Measurements from ENCODE around the gene CAPN11. TPM values are rescaled to one million over a fixed set of nuclear protein-coding genes. Genes with fewer than 3 reads are reported as not detected.

The CAPN11 gene
- total and polyA plus RNA-seq, 10 of the 15 experiments (the other 5 are each of a cell fraction or from before 2014, with no cell fraction given) = 0.05 to 0.44 (median 0.31) TPM

- in situ Hi-C loops (cut with MboI) (no loop called here), intact Hi-C loops (cut with micrococcal nuclease; ENCODE audit: unreplicated experiment) (no loop called here)
- Histone ChIP-seq H3K4me2 (ENCODE audit: control insufficient read depth, insufficient read depth) (no peak overlapping the region), H3K9me3 (replicated peaks; ENCODE audit: control insufficient read depth, insufficient read depth, low read length) (no peaks in the 10 kb centered on the region), H3K9ac (ENCODE audit: control insufficient read depth, insufficient read depth, low read length) (no peak overlapping the region), H3K27ac (ENCODE audit: control insufficient read depth, insufficient read depth) (no peak overlapping the region), H3K27me3 (replicated peaks in 1 of 2; ENCODE audit: control insufficient read depth in 2 of 2, insufficient read depth in 2 of 2, low read length in 1 of 2) (no peaks in the 10 kb centered on the region), H3K4me1 (ENCODE audit: control insufficient read depth, insufficient read depth, low read length) (no peaks in the 10 kb centered on the region), H4K20me1 (ENCODE audit: control insufficient read depth, insufficient read depth) (no peaks in the 10 kb centered on the region), H2AFZ (ENCODE audit: control insufficient read depth, low read depth, low read length) (no peak overlapping the region), H3K79me2 (ENCODE audit: control insufficient read depth, insufficient read depth, low read length) (no peaks in the 10 kb centered on the region), H3K4me3 (no peak overlapping the region), H3K36me3 (ENCODE audit: control insufficient read depth in 2 of 2, insufficient read depth in 2 of 2, low read length in 1 of 2) (no peaks in the 10 kb centered on the region; a peak in 1 of 4 replicates)
- ChIA-PET POLR2A (interaction anchor here (0.6 kb wide), 1 partner anchor 364 kb away, joined by 3 read pairs; the partner anchor contains the start of gene VEGFA), CTCF (interaction anchor here (0.7 to 2.9 kb wide), 4 partner anchors 12 to 103 kb away, joined by 3 to 11 read pairs (median 4); no protein-coding TSS in a partner anchor), RAD21 (ENCODE audit: unreplicated experiment) (no interaction called here), SMC1A (ENCODE audit: uncharacterized antibody, unreplicated experiment) (no interaction called here)
- DNase-seq (ENCODE audit: low read depth, low spot score) = no peak
- TF ChIP-seq E4F1 (IDR thresholded peaks at IDR 0.05; ENCODE audit: borderline replicate concordance, partially characterized antibody) (no peak), ESRRA (IDR thresholded peaks at IDR 0.05; ENCODE audit: low read length) (no peak), NFYB (IDR thresholded peaks at IDR 0.05; ENCODE audit: insufficient read depth, low read depth, low read length) (no peak), GATAD2B (conservative IDR thresholded peaks at IDR 0.05; ENCODE audit: low read depth) (no peak), CREB1 (IDR thresholded peaks at IDR 0.05; ENCODE audit: low read depth) (no peak), CHD1 (IDR thresholded peaks at IDR 0.05; ENCODE audit: low read depth, low read length) (no peak)
- BruUV-seq (replicated peaks) = no TSS peak
- ATAC-seq = no peak; the same call in 2 of the 3 replicates
- no peak for FAIRE-seq
- WGBS (ENCODE audit: insufficient coverage, insufficient replicate concordance, low lambda C conversion rate, missing lambda C conversion rate) = 80% methylated on average over 12 of the region's 12 CpGs
Measured at GRCh38 chr6:44133981-44134711, 24.5 kb upstream of the CAPN11 start.

Measured in GM12878 (cell line).